Upper lobe of left lung (tissue), 6 donors: Measurements from ENCODE around the gene PLA2G2C. TPM values are rescaled to one million over a fixed set of nuclear protein-coding genes. Genes with fewer than 3 reads are reported as not detected.

Experiments
- ATAC-seq, 2 donors: fragments of 200-7000 bp; cut with Tn5 transposase; one replicate each; pipeline ENCODE4 v1.9.1; 2022; ENCODE audit warnings: mild to moderate bottlenecking in 2 of 2, moderate library complexity in 2 of 2; ENCODE audit not compliant: low FRiP score in 2 of 2
- DNase-seq, 2 donors: peaks; one replicate each; pipeline ENCODE4 v3.0.0-alpha.2; 2019 to 2020
- H3K27ac ChIP-seq, 4 donors: fragments of 200-600 bp; sonication (generic); one replicate each; pipeline ENCODE4 v1.5.1; 2016 to 2019
- H3K27me3 ChIP-seq, 4 donors: fragments of 200-600 bp; sonication (generic); one replicate each; pipeline ENCODE4 v1.5.1; 2017 to 2019
- H3K36me3 ChIP-seq, 4 donors: fragments of 200-600 bp; sonication (generic); one replicate each; pipeline ENCODE4 v1.5.1; 2016 to 2019
- H3K4me1 ChIP-seq, 4 donors: fragments of 200-600 bp; sonication (generic); one replicate each; pipeline ENCODE4 v1.5.1; 2018 to 2019
- H3K4me3 ChIP-seq, 4 donors: fragments of 200-600 bp; sonication (generic); one replicate each; pipeline ENCODE4 v1.5.1; 2017 to 2019; ENCODE audit warnings: mild to moderate bottlenecking in 2 of 4, moderate library complexity in 1 of 4
- H3K9me3 ChIP-seq, 4 donors: fragments of 200-600 bp; sonication (generic); one replicate each; pipeline ENCODE4 v1.5.1; 2018 to 2019
- EP300 ChIP-seq, 4 donors: sonication (generic); formaldehyde crosslinking; IDR thresholded peaks; one replicate each; pipeline ENCODE4 v1.5.1; 2017; ENCODE audit warnings: antibody characterized with exemption in 4 of 4, control low read depth in 2 of 4
- POLR2A ChIP-seq, 4 donors: fragments of 450-650 bp; IDR thresholded peaks; one replicate each; pipeline ENCODE4 v1.5.1; 2016 to 2017; ENCODE audit warnings: antibody characterized with exemption in 4 of 4, mild to moderate bottlenecking in 2 of 4
- POLR2AphosphoS5 ChIP-seq, 2 donors: sonication (generic); formaldehyde crosslinking; IDR thresholded peaks; one replicate each; pipeline ENCODE4 v1.5.1; 2017; ENCODE audit warnings: antibody characterized with exemption in 2 of 2
- WGBS, 2 donors: methylation state at CpG; one replicate each; pipeline ENCODE4 v1.1.5; 2017 to 2018; 5-methylcytosine and 5-hydroxymethylcytosine counted together
- total RNA-seq, 6 donors: library from RNA; depleted of rRNA in 4 of 6; stranded (reverse); fragments of >200 nt in 4 of 6; gene quantifications; one replicate each; pipeline versions ENCODE4 v1.1.0 to v1.2.1, GENCODE V29; 2016 to 2021
- TF ChIP-seq, protein P1 (sequence below), 6 experiments: fragments of 450-650 bp in 4 of 6; fragments of 200-600 bp in 2 of 6; sonication (generic) in 2 of 6; IDR thresholded peaks; one replicate each; pipeline ENCODE4 v1.5.1; 2016 to 2019; ENCODE audit warnings: antibody characterized with exemption in 6 of 6
- donor health status: DM: no; HTN: no; CAD: no; lungs with moderate emphysema.
- donor health status: DM: no; HTN: yes; CAD: no; lungs with severe emphysema.

Gene PLA2G2C
- total RNA-seq, 6 donors from 2014 or later, result 0.30 TPM; not detected in 5

DNA sequence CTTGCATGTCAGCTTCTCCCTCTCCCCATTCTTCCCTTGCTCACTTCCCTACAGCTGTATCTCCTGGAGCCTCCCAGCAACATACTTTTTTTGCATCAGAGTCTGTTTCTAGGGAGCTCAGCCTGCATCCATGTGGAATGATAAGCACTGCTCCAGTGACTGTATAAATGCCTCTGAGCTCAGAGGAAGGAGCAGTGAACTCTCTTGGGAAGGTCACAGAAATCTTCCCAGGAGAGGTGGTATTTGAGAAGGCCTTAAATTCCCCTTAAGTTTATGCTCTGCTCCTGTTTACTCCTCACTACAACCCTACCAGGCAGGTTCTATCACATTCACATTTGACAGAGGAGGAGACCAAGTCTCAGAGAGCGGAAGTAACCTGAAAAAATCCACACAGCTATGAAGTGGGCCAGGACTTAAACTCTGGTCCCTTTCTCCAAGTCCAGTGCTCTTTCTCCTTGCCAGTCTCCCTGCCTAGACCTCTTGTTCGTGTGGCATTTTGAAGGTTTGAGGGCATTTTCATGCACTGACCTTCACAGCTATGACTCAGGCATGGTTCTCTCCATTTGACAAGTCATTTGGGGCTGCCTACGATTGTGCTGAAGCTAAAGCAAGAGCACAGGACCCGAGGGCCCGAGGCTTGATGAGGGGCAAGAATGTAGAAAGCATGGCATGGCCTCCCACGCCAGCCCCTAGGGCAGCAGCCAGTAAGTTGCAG lies 6.0 kb downstream of the PLA2G2C start:
- DNase-seq, result no peak
- 83 to 87% methylated on average over 6 of the region's 6 CpGs for WGBS, 2 donors
- no peak for ATAC-seq
- TF ChIP-seq, protein P1, sequence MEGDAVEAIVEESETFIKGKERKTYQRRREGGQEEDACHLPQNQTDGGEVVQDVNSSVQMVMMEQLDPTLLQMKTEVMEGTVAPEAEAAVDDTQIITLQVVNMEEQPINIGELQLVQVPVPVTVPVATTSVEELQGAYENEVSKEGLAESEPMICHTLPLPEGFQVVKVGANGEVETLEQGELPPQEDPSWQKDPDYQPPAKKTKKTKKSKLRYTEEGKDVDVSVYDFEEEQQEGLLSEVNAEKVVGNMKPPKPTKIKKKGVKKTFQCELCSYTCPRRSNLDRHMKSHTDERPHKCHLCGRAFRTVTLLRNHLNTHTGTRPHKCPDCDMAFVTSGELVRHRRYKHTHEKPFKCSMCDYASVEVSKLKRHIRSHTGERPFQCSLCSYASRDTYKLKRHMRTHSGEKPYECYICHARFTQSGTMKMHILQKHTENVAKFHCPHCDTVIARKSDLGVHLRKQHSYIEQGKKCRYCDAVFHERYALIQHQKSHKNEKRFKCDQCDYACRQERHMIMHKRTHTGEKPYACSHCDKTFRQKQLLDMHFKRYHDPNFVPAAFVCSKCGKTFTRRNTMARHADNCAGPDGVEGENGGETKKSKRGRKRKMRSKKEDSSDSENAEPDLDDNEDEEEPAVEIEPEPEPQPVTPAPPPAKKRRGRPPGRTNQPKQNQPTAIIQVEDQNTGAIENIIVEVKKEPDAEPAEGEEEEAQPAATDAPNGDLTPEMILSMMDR (IDR thresholded peaks at IDR 0.05), result no peak
- no peak for TF ChIP-seq POLR2AphosphoS5 (IDR thresholded peaks at IDR 0.05)
- no peak for TF ChIP-seq EP300 (IDR thresholded peaks at IDR 0.05)
- TF ChIP-seq POLR2A (IDR thresholded peaks at IDR 0.05), result no peak
- H3K9me3 ChIP-seq, result no peaks in the 10 kb centered on the region
- H3K4me3 ChIP-seq, result no peak overlapping the region
- no peaks in the 10 kb centered on the region for H3K27me3 ChIP-seq
- H3K36me3 ChIP-seq, result no peaks in the 10 kb centered on the region
- no peak overlapping the region for H3K27ac ChIP-seq
- peaks cover 0 to 7% (median 4%) of the 10 kb centered on the region in 4 donors for H3K4me1 ChIP-seq

DNA sequence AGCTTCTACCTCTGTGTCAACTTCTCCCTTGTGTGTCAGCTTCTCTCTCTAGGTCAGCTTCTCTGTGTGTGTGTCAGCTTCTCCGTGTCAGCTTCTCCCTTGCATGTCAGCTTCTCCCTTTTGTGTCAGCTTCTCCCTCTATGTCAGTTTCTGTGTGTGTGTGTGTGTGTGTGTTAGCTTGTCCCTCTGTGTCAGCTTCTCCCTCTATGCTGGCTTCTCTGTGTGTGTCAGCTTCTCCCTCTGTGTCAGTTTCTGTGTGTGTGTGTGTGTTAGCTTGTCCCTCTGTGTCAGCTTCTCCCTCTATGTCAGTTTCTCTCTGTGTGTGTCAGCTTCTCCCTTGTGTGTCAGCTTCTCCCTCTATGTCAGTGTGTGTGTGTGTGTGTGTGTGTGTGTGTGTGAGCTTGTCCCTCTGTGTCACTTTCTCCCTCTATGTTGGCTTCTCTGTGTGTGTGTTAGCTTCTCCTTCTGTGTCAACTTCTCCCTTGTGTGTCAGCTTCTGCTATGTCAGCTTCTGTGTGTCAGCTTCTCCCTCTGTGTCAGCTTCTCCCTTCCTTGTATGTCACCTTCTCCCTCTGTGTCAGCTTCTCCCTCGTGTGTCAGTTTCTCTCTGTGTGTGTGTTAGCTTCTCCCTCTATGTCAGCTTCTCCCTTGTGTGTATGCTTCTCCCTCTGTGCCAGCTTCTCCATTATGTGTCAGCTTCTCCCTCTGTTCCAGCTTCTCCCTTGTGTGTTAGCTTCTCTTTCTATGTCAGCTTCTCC lies 6.8 kb downstream of the PLA2G2C start:
- 91 to 95% methylated on average over 2 of the region's 2 CpGs for WGBS, 2 donors
- H3K4me1 ChIP-seq, result no peaks in the 10 kb centered on the region
- H3K27ac ChIP-seq, result no peak overlapping the region
- H3K4me3 ChIP-seq, result no peak overlapping the region
- no peak for TF ChIP-seq EP300 (IDR thresholded peaks at IDR 0.05)
- TF ChIP-seq POLR2A (IDR thresholded peaks at IDR 0.05), result no peak
- TF ChIP-seq POLR2AphosphoS5 (IDR thresholded peaks at IDR 0.05), result no peak
- TF ChIP-seq, protein P1 (IDR thresholded peaks at IDR 0.05), result no peak
- DNase-seq (no peak), ATAC-seq (no peak)
- H3K36me3 ChIP-seq, result no peaks in the 10 kb centered on the region
- no peaks in the 10 kb centered on the region for H3K9me3 ChIP-seq
- no peaks in the 10 kb centered on the region for H3K27me3 ChIP-seq

DNA sequence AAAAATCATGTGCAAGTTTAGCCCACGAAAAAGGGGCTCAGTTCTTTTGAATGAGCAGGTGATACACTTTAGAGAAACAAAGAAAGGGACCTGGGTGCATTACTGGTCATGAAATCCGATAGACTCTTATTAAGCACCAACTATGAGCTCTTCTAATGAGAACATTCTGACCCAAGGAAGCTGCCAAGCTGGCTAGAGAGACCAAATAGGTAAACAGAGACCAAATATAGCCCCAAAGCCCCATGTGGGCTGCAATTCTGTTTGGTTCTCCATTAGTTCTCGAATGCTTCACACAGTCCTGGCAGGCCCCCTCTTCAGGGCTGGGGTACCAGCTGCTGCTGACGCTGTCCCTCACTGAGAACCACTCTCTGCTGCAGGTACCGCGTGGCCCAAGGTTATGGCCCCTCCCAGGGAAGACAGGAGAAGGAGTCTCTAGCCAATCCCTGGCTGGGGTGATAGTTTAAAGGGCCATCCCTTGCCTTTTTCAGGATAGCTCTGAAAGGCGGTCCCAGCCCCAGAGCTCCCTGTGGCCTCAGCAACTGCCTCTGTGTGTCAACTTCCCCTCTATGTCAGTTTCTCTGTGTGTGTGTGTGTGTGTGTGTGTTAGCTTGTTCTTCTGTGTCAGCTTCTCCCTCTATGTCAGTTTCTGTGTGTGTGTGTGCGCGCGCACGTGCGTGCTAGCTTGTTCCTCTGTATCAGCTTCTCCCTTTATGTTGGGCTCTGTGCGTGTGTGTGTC lies 7.5 kb downstream of the PLA2G2C start:
- WGBS, 2 donors, result 84 to 86% methylated on average over 12 to 13 of the region's 13 CpGs
- no peaks in the 10 kb centered on the region for H3K36me3 ChIP-seq
- ATAC-seq (peak in 1 of 2 donors; percentile 11), DNase-seq (no peak)
- no peaks in the 10 kb centered on the region for H3K4me1 ChIP-seq
- H3K4me3 ChIP-seq, result no peak overlapping the region
- H3K9me3 ChIP-seq, result no peaks in the 10 kb centered on the region
- H3K27ac ChIP-seq, result no peak overlapping the region
- no peak for TF ChIP-seq EP300 (IDR thresholded peaks at IDR 0.05)
- no peak for TF ChIP-seq POLR2A (IDR thresholded peaks at IDR 0.05)
- TF ChIP-seq, protein P1 (IDR thresholded peaks at IDR 0.05), result no peak
- no peak for TF ChIP-seq POLR2AphosphoS5 (IDR thresholded peaks at IDR 0.05)
- no peaks in the 10 kb centered on the region for H3K27me3 ChIP-seq

DNA sequence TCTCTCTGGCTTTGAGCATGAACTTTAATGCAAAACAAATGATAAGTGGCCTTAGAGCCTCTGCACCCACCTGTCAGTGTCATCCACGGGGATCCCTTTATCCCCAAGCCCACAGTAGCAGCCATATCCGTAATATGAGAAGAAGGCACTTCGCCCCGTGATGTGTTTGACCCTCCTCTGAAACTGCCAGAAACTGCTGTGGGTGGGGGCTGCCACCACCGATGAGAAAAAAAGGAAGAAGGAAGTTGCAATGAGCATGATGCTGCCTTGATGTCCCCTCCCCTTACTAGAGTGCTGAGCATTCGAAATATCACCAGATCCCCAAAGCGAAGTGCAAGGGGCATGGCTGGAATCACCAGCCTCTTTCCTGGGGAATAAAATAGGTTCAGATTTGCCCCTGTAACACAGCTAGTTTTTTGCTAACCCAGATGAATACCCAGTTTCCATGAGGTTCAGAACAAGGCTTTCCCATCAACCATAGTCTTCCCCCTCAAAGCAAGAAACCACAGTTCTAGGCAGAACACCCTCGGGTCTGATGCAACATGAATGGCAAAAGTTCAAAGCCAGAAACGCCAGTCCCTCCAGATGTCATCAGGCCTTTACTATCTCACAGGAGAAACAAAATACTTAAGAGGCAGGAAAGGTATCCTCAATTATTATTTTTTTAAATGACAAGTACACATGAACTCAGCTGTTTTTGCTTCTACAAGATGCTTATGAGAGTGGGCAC lies 11.2 kb downstream of the PLA2G2C start:
- 56 to 62% methylated on average over 9 of the region's 9 CpGs for WGBS, 2 donors
- H3K27ac ChIP-seq, result no peak overlapping the region
- TF ChIP-seq, protein P1 (IDR thresholded peaks at IDR 0.05), result no peak
- TF ChIP-seq POLR2A (IDR thresholded peaks at IDR 0.05), result no peak
- TF ChIP-seq POLR2AphosphoS5 (IDR thresholded peaks at IDR 0.05), result no peak
- TF ChIP-seq EP300 (IDR thresholded peaks at IDR 0.05), result no peak
- no peaks in the 10 kb centered on the region for H3K9me3 ChIP-seq
- no peaks in the 10 kb centered on the region for H3K27me3 ChIP-seq
- H3K4me1 ChIP-seq, result no peaks in the 10 kb centered on the region
- H3K36me3 ChIP-seq, result no peaks in the 10 kb centered on the region
- H3K4me3 ChIP-seq, result no peak overlapping the region
- DNase-seq (no peak), ATAC-seq (peak in 1 of 2 donors; percentile 47)
